Activated CD4-positive, alpha-beta T cell treated with anti-CD3 and anti-CD28 coated beads, Interleukin-10, Interleukin-2, amounts not matched to agents 100 ng/mL and 50 ng/mL, durations not matched to agents 16 hours and 8 hours (primary cell): ENCODE measurements around the gene NFYC.
A peak's percentile ranks its signal among the peaks of the same experiment; 100 is the strongest.

Experiments used
- DNase-seq: peaks from one replicate; pipeline ENCODE4 v3.0.0-alpha.2; 2020

NFYC gene

DNA sequence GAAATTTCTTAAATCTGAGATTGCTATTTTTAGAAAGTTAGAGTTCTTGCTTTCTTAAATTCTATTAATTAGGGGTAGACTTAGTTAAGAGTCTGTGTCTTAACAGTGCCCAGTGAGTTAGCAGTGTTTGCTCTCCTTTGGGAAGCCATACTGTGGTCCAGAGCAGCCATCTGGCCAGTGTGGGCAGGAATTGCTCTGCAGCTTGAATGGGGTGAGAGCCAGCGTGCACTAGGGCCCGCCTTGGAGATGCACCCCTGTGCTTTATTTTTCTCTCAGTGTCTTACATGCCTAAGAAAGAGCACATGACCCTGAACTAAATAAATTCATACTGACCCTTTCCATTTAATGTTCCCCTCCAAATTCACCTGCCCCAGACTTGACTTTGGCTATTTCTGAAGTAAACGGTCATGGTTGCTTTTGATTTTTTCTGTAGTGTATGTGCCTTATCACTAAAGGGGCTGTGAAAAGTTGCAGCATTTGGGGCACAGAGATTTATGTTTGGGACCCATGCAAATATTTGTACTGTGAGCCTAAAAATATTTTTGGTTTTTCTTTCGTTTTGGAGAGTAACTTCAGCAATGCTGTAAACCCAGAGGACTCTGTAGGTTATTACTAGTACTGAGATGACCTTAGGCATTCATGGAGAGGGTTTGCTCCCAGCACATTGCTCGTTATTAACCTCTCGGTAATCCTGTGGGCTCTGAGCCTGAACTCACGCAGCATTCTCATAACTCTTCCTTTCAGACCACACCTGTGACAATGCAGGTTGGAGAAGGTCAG is 70.8 kb downstream of the NFYC start:
- DNase-seq = no peak

DNA sequence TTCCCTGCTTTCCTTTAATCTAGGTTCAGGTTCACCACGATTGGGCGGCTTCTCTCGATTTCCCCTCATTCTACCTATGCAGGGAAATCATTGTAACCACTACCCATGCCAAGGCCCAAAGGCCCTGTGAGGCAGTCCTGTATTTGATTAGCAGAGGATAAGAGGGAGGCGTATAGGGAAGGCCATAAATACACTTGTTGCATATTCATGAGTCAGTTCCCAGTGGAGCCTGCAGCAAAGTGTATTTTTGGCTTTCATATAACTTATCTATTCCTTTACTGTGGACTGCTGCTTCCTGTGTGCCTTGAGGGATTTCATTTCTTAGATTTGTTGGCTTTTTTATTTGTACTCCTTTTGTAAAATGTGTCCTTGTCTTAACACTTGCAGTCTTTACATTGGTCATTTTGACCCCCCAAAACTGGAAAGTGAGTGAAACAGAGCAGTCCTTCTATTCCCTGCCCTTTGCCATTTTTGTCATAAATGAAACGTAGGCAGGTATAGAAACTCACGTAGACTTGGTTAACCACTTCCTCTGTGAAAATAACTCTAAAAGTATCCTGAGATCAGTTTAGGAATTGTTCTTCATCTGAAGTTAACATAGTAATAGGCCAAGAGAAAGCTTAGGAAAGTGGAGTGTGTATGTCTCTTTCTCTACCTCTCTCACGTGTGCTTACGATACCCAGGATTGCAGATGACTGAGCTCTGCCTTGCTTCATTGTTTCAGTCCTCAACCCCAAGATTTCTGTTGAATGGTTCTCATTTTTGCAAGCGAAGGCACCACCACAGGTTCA is 72.4 kb downstream of the NFYC start:
- peak; percentile 38 for DNase-seq

- DNase-seq = no peak
Observed at GRCh38 chr1:40764981-40765380, 73.5 kb downstream of the NFYC start.

DNA sequence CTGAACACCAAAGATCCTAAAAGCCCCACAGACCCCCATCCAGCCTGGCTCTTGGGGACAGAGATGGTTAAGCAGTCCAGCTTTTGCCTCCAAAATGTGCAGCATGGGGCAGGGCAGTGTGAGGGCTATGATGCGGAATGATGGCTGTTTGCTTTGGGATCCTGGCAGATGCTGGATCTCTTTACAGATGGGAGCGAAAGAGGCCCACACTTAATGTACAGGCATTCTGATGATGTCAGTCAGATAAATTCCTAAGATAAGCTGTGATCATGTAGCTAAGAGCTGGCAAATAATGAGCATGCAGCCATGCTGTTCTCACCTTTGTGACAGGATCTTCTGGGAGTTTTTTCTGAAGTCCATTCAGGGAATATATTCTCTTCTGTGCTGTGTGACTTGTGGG is 74.5 kb downstream of the NFYC start:
- no peak for DNase-seq

- DNase-seq = no peak
Observed at GRCh38 chr1:40766560-40766959, 75.1 kb downstream of the NFYC start.

GRCh38 chr1:40768146-40768990 is 76.9 kb downstream of the NFYC start:
- DNase-seq = no peak

- no peak for DNase-seq
Observed at GRCh38 chr1:40769815-40770214, 78.3 kb downstream of the NFYC start.

DNA sequence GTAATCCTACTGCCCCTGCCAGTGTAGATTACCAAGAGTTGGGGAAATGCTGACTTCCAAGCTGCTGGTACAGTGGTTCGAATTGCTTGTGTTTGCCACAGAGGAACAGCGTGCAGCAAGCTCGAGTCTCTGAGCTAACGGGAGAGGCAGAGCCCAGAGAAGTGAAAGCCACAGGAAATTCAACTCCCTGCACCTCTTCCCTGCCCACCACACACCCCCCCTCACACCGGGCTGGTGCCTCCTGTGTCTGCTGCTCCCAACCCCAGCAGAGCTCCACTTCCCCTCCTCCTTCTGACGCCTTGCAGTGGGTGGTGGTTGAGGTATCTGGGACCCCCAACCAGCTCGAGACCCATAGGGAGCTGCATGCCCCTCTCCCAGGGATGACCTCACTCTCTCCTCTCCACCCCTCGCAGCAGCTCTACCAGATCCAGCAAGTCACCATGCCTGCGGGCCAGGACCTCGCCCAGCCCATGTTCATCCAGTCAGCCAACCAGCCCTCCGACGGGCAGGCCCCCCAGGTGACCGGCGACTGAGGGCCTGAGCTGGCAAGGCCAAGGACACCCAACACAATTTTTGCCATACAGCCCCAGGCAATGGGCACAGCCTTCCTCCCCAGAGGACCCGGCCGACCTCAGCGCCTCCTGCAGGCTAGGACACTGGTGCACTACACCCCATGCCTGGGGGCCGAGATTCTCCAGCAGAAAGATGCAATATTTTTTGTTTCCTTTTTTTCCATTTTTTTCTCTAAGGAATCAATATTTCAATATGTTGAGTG is 79.0 kb downstream of the NFYC start:
- DNase-seq = no peak

DNA sequence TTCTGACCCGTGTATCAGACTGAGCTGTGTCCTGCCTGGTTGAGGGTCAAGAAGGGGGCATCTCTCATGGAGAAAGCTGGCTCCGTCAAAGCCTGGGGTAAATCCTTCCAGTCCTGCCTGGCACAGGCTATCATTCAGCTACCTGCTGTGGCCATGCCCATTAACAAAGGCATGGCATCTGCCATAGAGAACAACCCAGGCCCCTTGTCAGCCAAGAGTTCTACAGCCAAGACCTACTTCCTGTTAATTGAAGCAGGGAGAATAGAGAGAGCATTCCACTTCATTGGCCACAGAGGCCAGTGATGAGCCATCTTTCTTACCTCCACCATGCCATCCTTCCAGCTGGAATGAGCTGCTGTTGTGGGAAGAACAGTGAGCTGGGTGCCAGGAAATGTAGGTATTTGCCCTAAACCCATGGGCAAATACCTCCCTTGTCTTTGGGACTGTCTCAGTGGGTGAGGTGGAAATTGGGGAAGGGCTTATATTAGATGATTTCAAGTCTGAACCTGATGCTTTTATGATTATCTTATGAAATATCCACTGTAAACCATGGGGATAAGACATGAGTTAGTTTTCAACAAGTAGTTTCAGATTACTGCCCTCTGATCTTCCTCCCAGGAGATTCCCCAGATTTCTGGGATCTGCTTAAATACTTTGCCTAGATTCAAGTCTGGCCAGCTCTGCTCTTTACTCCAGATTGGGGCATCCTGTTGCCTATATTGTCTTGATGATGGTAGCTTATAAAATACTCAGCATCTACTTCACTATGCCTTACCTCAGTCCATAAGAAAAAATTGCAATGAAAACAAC is 80.8 kb downstream of the NFYC start:
- no peak for DNase-seq

- no peak for DNase-seq
Observed at GRCh38 chr1:40773748-40774265, 82.3 kb downstream of the NFYC start.

DNA sequence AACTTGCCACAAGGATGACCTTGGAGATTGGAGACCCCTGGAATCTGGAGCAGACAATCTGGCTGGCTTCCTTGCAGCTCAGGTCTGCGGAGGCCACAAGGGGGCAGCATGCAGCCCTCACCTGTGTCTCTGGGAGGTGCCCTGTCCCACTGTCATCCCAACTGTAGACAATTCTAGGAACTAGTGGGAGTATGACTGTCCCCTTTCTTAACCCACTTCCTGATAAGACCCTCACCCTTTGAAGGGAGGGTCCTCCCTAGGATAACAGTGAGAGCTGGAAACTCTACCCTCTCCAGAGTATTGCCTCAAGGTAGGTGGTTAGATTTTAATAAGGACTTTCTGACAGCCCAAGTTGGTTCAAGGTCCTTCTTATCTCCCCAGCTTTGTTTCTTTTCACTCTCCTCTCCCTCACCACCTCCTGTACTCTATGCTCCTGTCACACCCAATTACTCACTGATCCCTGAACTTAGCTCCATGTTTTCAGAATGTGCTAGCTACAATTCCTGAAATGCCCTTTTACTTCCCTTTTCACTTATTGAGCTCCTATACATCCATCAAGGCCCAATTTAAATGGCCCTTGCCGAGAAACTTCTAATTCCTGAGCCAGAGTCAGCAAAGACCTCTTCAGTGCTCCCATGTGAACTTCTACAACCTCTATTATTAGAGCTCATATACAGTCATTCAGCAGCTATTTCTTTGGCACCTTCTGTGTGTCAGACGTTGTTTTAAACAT is 82.9 kb downstream of the NFYC start:
- peak; percentile 55 for DNase-seq

DNA sequence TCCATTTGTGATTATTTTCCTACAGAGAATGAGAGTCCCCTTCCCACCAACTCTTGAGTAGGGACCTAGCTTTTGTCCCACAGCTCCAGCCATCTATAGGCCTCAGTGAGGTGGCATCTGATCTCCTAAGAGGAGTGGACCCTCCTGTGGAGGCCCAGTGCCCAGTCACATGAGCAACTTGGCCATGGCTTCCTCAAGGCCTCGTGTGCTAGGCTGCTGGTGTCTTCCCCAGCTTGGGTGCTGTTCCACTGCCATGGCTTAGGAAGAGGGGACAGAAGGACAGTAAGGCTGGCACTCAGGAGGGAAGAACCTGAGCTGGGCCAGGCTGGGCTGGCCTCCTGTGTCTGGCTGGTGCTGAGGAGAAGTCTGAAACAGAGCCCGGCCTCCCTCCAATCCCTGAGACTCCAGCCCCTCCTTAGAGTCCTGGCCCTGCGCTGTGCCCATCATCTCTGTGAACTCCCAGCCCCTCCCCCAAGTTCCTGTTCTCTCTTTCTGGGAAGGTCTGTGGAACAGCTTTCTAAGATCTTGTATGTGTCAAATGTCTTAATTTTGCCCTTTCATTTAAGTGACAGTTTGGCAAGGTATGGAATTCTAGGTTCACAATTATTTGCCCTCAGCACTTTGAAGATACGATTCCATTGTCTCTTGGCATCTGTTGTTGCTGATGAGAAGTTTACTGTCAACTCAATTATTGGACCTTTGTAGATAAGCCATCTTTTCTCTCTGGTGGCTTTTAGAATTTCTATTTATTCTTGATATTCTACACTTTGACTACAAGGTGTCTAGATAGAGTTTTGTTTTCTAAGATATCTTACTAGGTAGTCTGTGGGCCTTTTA is 85.0 kb downstream of the NFYC start:
- no peak for DNase-seq

DNA sequence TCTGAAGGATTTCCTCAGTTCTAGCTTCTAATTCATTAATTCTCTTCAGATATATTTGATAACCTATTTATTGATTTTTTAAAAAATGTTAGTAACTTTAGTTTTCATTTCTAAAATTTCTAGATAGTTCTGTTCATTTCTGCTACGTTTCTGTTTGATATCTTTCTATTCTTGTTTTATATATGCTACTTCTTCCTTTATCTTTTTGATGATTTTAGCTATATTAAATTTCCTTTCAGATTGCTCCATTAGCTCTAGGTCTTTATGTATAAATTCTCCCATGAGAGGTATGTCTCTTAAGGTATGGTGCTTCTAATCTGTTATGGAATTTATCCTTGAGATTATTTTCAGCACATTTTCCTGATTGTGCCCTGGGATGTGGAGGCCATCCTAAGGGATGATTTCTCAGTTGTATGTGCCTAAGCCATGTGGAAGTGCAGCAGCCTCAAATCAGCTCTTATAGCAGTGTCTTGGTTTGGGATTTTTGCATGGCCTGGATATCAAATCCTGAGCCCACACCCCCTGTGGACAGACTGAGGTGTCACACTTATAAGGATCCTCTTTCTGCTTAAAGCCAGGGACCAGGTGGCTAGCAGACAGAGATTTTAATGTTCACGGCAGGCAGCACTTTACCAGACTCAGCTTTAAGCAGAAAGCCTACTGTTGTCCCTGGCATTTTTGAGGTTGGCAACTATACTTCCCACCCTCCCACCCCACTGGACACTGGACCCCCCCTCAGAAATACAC is 85.9 kb downstream of the NFYC start:
- no peak for DNase-seq

- DNase-seq = no peak
Observed at GRCh38 chr1:40780678-40781607, 89.4 kb downstream of the NFYC start.

DNA sequence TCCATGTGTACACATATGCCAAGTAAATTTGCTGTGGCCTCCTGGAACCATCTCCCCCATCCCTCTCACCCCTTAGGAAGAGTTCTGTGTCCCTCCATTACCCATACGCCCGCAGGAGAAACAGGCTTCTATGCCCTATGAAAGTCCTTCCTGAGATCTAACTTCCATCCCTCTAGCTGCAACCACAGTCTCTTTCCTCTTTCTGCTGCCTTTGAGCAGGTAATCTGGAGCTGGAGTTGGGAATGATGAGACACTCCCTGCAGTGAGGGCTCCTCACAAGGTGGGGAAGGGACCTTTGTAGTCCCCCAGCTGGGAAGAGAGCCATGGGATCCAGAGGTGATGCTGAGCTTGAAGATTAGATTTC is 90.1 kb downstream of the NFYC start:
- DNase-seq = no peak

DNA sequence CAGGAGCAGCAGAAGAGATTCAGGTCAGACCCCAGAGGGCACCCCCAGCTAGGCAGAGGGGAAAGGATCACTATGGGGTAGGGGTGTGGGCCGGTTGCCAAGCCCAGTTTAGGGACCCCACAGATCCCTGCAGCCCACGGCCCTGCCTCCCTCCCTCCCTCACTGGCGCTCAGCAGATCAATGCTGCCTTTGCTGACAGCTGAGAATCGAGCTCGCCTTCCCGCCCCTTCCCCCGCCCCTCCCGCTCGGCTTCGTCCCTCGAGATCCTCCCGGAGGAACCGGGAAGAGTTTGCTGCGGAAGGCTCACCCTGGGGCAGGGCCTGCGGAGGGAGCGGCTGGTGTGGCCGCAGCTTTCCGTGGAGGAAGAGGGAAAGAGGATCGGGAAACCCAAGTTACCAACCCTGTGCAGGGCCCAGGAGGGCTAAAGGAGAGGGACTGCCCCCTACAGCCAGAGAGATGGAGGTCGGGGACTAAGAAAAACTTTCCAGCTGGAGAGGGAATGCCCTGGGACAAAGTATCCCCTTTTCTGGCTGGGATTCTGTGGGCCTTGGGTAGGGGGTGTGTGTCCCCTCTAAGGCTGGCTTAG is 91.0 kb downstream of the NFYC start:
- DNase-seq = no peak
